Esophagus squamous epithelium (tissue), 4 donors: Measurements from ENCODE around the gene LRP1B.

Experiments used
- CTCF ChIP-seq, 6 experiments: fragments of 450-650 bp in 4 of 6; fragments of 200-600 bp in 2 of 6; sonication (generic) in 2 of 6; IDR thresholded peaks; one replicate each; pipeline ENCODE4 v1.5.1; 2016 to 2019; ENCODE audit warnings: antibody characterized with exemption in 6 of 6, mild to moderate bottlenecking in 4 of 6, moderate library complexity in 4 of 6
- POLR2A ChIP-seq, 4 donors: fragments of 450-650 bp; IDR thresholded peaks; one replicate each; pipeline ENCODE4 v1.6.1; 2017; ENCODE audit warnings: antibody characterized with exemption in 4 of 4, mild to moderate bottlenecking in 4 of 4, moderate library complexity in 3 of 4

GRCh38 chr2:140567734-140568133 lies 1563.1 kb downstream of the LRP1B start:
- TF ChIP-seq CTCF (IDR thresholded peaks at IDR 0.05) (no peak), POLR2A (IDR thresholded peaks at IDR 0.05) (no peak)
